ENCODE data around the gene CCDC70.
"Not testable (repeated sequence)": the region's sequence is repeated elsewhere in the genome, so short reads cannot be mapped to it uniquely, and the experiment has no call there.

Gene CCDC70

GRCh38 chr13:51861723-51862300 lies at the start of gene CCDC70:
Gene CCDC70 (plus strand): TSS chr13:51861969. CDS start chr13:51865412, 3,443 bp downstream.
- DNase-seq = no peak

- no peak for DNase-seq
Observed at GRCh38 chr13:51814071-51814470, 47.7 kb upstream of the CCDC70 start.

GRCh38 chr13:51814825-51815650 lies 46.7 kb upstream of the CCDC70 start:
- DNase-seq = peak; percentile 2

- DNase-seq = no peak
Observed at GRCh38 chr13:51815848-51816247, 45.9 kb upstream of the CCDC70 start.

GRCh38 chr13:51816604-51817249 lies 45.0 kb upstream of the CCDC70 start:
- no peak for DNase-seq

- no peak for DNase-seq
Observed at GRCh38 chr13:51817717-51818116, 44.1 kb upstream of the CCDC70 start.

- DNase-seq = no peak
Observed at GRCh38 chr13:51818276-51818675, 43.5 kb upstream of the CCDC70 start.

GRCh38 chr13:51818781-51819511 lies 42.8 kb upstream of the CCDC70 start:
- DNase-seq = no peak

- no peak for DNase-seq
Observed at GRCh38 chr13:51819544-51819943, 42.2 kb upstream of the CCDC70 start.

- DNase-seq = no peak
Observed at GRCh38 chr13:51820016-51820597, 41.7 kb upstream of the CCDC70 start.

GRCh38 chr13:51821606-51822005 lies 40.2 kb upstream of the CCDC70 start:
- no peak for DNase-seq

GRCh38 chr13:51822106-51822815 lies 39.5 kb upstream of the CCDC70 start:
- DNase-seq = no peak

GRCh38 chr13:51823359-51823758 lies 38.4 kb upstream of the CCDC70 start:
- no peak for DNase-seq

GRCh38 chr13:51823863-51824262 lies 37.9 kb upstream of the CCDC70 start:
- DNase-seq = no peak

GRCh38 chr13:51824712-51825111 lies 37.1 kb upstream of the CCDC70 start:
- DNase-seq = not testable (repeated sequence)

- DNase-seq = no peak
Observed at GRCh38 chr13:51825165-51825592, 36.6 kb upstream of the CCDC70 start.

GRCh38 chr13:51825681-51826254 lies 36.0 kb upstream of the CCDC70 start:
- DNase-seq = no peak

- no peak for DNase-seq
Observed at GRCh38 chr13:51826606-51827005, 35.2 kb upstream of the CCDC70 start.

- DNase-seq = no peak
Observed at GRCh38 chr13:51827254-51827653, 34.5 kb upstream of the CCDC70 start.

GRCh38 chr13:51828730-51829567 lies 32.8 kb upstream of the CCDC70 start:
- DNase-seq = no peak

GRCh38 chr13:51829568-51829899 lies 32.2 kb upstream of the CCDC70 start:
- no peak for DNase-seq
